ENCODE data around the gene NSUN5.
"Not testable (repeated sequence)": the region's sequence is repeated elsewhere in the genome, so short reads cannot be mapped to it uniquely, and the experiment has no call there.

NSUN5 gene

DNA sequence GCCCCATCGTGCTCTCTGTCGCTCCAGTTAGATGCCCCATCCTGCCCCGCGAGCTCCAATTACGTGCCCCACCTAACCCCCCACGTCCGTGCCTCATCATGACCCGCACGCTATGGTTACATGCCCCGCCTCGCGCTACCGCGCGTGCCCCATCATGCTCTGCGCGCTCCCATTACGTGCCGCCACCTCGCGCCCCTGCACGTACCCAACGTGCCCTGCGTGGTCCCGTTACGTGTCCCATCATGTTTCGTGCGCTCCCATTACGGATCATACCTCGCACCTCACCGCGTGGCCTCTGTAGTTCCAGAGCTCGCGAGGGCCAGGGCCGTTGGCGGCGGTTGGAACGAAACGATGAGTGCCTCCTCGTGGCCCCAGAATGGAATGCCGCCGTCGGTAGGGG lies 19.3 kb upstream of the NSUN5 start, which contains the start of the genes FKBP6 and TRIM50:
Gene FKBP6 (plus strand): TSS at position 240 of the 400 bp plus-strand sequence. CDS start 268 bp downstream, outside the sequence.
Gene TRIM50 (minus strand): TSS at position 161 of the 400 bp plus-strand sequence. CDS start 3,295 bp downstream, outside the sequence.
- not testable (repeated sequence) for H3K4me3 ChIP-seq

DNA sequence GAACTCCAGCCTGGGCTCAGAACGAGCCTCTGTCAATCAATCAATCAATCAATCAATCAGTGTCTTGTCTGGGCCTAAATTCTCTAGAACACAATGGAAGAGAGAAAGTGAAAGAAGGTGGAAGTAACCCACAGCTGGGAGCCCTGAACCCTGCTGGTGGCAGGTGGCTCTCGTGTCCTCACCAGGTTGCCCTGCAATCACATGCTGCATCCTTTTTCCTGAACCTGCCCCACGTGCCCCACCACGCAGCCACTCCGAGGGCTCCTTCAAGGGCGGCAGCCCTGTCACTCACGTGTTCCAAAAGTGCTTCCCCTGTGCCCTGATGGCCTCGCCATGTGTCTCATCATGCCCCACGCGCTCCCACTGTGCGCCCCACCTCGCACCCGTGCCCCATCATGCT lies 18.8 kb upstream of the NSUN5 start:
- not testable (repeated sequence) for H3K27ac ChIP-seq, H3K4me3 ChIP-seq

More for the DNA sequence above, 19.3 kb upstream of the NSUN5 start, which contains the start of the genes FKBP6 and TRIM50:
- not testable (repeated sequence) for H3K27ac ChIP-seq

DNA sequence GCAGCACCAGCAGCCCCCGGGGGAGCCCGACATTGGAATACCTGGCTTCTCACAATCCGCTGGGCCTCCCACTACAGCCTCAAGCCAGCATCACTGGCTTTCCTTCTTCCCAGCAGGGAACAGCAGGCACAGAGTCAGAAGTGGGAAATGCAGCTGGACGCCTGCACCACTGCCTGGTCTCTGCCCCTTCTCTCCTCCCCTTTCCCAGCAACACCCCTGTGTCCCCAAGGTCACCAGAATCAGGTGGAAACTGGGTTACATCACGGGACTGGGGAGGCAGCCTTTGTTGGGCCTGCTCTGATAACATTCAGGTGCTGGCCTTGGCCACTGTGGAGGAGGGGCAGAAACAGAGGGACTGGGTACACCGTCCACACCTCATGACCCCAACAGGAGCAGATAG lies 16.8 kb upstream of the NSUN5 start:
- not testable (repeated sequence) for H3K27ac ChIP-seq, H3K4me3 ChIP-seq

DNA sequence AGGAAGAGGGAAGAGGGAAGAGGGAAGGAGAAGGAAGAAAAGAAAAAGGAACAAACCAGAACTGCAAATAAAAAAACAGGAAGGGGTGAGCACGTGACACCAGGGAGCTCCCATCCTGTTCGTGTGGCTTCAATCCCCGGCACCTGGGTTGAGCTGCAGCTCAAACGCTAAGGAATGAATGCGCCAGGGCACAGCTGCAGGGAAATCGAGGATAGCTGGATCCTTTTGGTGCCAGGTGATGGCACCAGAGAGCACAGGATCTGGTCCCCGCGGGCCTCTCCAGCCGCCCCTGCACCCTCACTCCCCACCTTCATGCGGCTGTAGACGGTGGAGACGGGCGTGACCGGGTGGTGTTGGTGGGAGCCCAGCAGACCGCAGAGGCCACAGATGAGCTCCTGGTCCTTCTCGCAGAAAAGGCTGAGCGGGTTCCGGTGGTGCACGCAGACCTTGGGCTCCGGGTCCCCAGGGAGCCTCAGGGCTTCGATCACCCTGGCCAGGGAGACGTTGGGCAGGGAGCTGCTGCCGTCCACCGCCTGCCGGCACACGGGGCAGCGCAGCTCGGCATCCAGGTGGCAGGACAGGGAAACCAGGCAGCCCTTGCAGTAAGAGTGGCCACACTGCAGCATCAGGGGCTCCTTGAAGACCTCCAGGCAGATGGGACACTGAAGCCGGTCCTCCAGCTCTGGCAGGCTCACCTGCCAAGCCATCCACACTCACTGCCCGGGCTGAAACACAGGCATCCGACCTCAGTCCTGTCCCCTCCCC lies 15.6 kb upstream of the NSUN5 start:
- peak overlapping the region in 2 of 7 experiments; percentile 8 to 15 for H3K4me3 ChIP-seq
- peak overlapping the region in 1 of 21 experiments; percentile 21 for H3K27ac ChIP-seq

DNA sequence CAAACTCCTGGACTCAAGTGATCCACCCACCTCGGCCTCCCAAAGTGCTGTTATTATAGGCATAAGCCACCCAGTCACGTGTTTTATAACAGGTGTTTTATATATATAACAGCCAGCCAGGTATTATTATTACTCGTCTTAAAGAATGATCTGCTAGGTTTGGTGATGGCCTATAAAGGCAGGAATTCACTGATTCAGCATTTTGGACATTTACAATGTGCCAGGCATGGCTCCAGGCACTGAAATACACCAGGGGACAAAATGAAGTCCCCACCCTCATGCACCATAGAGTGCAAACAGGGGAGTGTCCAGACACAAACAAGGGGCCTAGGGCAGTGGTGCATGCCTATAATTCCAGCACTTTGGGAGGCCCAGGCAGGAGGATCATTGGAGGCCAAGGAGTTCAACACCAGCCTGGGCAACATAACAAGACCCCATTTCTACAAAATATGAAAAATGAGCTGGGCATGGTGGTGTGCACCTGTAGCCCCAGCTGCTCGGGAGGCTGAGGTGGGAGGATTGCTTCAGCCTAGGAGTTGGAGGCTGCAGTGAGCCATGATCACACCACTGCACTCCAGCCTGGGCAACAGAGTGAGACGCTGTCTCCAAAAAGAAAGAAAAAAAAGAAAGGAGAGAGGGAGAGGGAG lies 14.9 kb upstream of the NSUN5 start:
- not testable (repeated sequence) for H3K27ac ChIP-seq
- H3K4me3 ChIP-seq = peak overlapping the region in 2 of 7 experiments; percentile 8 to 15

DNA sequence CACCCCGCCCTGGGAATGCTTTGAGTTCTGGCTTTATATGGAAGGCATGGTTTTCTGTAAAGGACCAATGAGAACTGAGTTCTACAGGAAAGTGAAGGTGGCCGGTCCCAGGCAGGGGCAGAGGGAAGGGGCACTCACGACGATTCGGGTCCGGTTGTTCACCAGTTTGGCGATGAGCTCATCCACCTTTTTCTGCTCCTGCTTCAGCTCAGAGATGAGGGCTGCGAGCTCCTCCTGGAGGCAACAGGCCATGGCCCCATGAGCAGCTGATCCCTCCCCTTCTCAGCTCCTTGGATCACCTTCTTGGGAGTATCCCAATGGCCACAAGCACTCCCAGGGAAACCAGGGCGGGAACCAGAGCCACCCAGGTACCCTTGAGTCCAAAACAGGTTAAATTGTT lies 11.4 kb upstream of the NSUN5 start:
- not testable (repeated sequence) for H3K27ac ChIP-seq, H3K4me3 ChIP-seq

DNA sequence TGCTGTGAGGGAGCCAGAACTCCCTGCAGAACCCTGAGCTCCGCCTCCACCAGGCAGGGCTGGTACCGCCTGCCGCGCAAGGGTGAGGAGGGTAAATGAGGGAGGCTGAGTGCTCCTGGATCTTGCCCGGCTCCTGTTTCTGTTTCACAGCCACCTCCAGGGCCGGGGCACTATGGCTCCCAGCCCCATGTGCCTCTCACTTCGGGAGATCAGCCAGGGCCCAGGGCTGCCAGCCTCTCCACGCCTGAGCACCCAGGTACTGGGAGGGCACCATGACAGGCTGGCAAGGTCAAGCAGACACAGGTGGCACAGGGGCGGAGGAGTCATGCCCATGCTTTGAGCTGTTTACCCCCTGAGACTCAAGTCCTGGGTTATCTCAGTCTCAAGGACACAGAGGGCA lies 10.9 kb upstream of the NSUN5 start:
- H3K27ac ChIP-seq, H3K4me3 ChIP-seq: not testable (repeated sequence)

DNA sequence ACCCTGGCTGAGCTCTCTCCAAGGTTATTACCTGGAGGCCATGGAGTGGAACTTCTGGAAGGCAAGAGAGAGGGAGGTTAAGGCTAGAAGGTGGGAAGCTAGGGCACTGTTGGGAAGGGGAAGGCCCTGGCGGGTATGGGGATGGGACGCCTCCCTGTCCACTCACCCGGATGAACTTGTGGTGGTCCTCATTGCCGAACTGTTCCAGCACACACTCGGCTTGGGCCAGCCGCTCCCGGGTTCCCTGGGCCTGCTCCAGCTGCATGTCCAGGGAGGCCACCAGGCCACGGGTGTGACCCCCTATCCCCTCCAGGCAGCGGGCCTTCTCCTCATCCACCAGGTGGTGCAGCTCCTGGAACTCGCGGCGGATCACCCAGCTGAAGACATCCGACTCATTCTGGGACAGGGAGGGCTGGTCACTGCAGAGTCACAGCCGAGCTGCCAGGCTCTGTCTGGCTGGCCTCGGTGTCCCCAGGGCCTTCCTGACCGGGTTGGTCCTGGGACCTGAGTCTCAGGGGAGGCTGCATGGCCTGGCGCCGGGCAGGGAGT lies 10.1 kb upstream of the NSUN5 start:
- H3K4me3 ChIP-seq, H3K27ac ChIP-seq: not testable (repeated sequence)

DNA sequence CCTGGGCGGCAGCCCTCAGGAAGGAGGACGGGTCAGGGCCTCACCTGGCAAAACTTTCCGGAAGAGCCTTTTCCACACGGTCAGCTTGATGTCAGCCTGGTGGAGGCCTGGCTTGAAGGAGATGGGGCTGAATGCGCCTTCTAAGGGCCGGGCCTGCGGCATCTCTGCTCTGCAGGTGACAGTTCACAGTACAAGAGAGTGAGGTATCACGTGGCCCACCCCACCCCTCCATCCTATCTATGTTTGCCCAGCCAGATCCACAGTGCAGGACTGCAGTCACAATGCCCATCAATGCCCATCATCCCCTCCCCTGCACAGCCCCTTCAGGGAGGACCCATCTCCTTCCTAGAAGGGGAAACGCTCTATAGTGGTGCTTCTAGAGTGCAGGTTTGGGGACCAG lies 7.9 kb upstream of the NSUN5 start:
- no peak overlapping the region for H3K27ac ChIP-seq
- H3K4me3 ChIP-seq = no peak overlapping the region

DNA sequence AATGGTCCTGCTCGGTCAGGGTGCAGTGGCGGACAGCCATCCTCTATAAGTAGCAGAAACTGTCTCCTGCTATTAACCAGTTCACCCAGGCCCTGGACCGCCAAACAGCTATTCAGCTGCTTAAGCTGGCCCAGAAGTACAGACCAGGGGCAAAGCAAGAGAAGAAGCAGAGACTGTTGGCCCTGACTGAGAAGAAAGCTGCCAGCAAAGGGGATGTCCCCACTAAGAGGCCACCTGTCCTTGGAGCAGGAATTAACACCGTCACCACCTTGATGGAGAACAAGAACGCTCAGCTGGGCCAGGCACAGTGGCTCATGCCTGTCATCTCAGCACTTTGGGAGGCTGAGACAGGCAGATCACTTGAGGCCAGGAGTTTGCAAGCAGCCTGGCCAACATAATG lies 5.6 kb upstream of the NSUN5 start:
- Histone ChIP-seq H3K27ac (no peak overlapping the region), H3K4me3 (no peak overlapping the region)

DNA sequence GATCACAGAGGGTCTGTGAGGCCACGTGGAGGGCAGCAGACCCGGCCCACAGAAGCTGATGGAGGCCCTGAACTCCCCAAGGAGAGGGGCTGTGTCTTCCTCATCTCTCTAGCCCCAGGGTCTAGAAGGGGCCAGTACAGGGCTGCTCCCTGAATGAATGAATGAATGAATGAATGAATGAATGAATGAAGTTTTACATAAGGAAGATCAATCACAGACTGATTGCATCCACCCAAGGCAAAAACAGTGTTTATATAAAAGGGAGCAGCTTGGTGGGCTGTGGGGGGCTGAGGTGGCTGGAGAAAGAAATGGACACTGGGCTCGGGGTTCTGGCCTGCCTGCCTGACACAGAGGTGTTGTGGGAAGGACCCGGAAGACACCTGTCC lies 4.9 kb upstream of the NSUN5 start:
- Histone ChIP-seq H3K27ac (no peak overlapping the region), H3K4me3 (no peak overlapping the region)

DNA sequence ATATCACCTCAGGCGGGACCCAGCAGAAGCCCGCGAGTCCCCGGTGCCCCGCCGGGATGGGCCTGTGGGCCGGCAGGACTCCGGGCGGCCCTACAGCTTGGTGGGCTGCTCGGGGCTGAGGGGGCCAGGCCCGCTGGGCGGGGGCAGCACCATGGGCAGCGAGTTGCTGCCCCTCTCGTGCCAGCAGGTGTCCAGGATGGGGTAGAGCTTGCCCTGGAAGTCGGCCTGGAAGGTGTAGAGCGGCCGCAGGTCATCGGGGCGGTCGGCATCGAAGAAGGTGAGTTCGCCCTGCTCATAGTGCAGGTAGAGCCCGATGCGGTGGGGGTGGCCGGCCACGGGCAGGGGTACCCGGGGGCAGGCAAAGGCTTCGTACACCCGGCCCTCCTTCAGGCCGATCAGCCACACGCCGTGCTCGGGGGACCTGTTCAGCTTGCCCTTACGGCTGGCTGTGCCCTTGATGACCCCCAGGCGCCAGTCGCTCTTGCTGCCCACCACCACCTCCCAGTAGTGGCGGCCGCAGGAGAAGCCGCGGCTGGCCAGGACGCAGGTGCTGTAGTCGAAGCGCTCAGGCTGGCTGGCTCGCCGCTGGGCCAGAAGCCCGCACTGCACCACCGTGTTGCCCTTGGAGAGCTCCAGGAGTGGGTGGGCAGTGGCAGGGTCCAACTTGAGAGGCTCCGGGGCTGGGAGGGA lies 4.3 kb upstream of the NSUN5 start:
- Histone ChIP-seq H3K27ac (no peak overlapping the region), H3K4me3 (no peak overlapping the region)

DNA sequence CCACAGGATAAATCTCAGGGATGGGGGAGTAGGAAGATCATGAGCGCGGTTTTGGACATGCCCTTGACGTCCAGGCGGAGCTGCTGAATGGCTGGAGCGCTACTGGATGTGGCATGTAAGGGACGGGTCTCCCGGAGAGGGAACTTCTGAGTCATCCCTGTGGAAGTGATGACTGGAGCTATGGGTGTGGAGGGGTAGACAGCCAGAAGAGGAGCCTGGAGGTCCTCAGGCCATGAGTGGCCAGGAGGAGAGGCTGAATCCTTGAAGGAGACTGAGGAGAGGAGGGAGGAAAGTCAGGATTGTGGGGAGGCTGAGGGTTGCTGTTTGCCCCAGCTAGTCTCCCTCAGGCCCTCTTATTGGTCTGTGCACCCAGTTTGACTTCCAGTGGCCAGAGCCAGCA lies 2.8 kb upstream of the NSUN5 start:
- not testable (repeated sequence) for H3K4me3 ChIP-seq, H3K27ac ChIP-seq

DNA sequence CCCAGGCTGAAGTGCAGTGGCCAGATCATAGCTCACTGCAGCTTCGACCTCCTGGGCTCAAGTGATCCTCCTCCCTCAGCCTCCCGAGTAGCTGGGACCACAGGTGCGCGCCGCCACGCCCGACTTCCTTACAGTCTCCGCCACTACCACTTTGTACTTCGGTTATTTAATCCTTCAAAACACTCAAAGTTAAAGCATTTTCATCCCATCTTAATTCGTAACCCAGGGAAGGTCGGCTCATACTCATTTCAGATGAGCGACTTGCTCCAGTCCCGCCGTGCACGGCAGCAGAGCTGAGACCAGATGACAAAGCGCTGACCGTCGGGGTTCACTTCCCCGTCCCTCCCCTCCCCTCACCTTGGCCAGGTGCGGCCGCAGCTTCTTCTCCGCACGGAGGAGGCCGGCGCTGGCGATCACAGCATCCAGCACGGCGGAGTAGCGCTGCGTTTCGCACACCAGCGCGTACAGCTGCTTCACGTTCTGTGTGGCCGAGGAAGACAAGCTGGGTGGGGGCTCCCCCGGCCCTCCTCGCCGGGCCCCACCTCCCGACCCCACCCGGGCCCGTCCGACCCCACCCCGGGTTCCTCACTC lies 457 bp downstream of the NSUN5 start:
- Histone ChIP-seq H3K27ac (peak overlapping the region in 19 of 21 experiments; percentile 62 to 85 (median 75)), H3K4me3 (peak overlapping the region; percentile 67 to 88 (median 81))

DNA sequence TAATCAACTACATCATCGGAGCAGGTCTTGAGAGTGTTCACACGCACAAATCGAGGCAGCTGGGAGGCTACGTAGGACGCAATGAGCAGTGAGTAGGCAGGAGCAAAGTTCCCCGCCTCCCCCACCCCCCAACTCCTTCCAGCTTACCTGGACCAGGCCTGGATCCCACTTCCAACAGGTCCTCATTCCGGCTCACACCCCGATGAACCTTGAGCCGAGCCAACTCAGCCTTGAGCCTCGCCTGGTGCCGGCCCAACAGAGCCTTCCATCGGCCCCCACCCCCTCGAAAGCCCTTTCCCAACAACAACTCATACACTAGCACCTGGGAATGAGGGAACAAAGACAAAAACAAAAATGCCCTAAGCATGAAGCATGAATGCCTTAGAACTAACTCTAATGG lies 1.2 kb downstream of the NSUN5 start:
- Histone ChIP-seq H3K4me3 (peak overlapping the region in 1 of 7 experiments; percentile 88), H3K27ac (no peak overlapping the region)

DNA sequence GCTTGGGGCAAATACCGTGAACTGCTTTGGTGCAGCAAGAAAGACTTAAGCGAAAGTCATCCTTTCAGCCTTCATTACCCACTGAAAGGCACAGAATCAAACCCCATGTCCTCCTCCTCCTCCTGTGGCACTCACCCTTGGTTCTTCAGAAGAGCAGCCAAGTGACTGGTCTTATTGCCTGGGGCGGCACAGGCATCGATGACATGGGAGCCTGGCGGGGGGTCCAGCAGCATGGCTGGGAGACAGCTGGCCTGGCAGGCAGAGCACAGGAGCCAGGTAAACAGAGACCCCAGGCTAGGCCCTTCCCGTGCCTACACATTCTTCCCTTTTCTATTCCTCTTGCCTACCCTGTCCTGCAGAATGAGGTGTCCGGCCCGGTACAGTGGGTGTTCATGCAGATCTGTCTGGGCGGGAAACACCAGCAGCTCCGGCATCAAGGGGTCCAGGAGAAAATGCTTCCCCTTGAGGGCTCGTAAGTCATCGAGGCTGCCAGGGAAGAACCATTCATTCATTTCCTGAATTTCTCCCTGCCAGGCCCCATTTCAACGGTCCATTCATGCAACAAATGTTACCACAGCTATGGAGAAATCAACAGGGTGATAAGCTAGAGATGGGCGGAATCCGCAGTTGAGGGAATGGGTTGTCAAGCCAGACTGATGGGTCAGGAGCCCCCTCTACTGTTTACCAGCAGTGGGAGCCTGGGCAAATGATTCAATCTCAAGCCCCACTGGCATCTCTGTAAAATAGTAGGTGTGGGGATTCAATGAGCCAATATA lies 3.8 kb downstream of the NSUN5 start:
- not testable (repeated sequence) for H3K27ac ChIP-seq

DNA sequence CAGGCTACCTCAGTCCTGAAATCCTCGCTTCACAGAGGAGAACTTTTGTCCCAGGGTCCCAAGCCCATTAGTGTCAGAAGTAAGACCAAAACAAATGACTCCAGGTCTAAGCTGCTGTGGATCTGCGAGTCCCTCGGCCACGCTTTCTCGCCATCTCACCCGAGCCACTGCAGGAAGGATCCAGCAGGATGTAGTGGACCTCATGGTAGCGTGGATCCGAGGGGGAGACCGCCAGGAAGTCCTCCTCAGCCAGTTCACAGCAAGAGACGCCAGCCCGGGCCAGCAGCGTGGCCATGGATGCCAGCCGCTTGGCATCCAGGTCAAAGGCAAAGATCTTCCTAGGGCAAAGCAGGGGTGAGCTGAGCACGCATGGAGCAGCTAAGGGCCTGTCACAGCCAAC lies 4.6 kb downstream of the NSUN5 start:
- no peak overlapping the region for H3K27ac ChIP-seq

More for the DNA sequence above, 3.8 kb downstream of the NSUN5 start:
- not testable (repeated sequence) for H3K4me3 ChIP-seq

DNA sequence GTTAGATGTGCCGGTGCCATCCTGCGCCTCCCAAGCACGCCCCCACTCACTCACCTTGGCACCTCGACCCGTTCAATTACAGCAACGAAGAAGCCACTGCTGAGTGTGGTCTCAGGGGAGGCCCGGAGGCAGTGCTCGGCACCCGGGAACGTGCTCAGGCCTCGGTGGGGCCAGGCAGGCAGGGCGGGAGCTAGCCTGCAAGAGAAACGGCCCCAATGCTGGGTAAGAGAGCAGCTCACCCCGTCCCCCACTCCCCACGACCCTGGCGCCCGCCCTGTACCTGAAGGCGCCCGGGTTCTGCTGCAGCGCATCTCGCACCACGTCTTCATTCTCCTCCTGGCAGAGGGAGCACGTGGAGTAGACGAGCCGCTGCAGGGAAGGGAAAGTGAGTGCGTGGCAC lies 5.1 kb downstream of the NSUN5 start:
- Histone ChIP-seq H3K27ac (no peak overlapping the region), H3K4me3 (no peak overlapping the region)

More for the DNA sequence above, 4.6 kb downstream of the NSUN5 start:
- no peak overlapping the region for H3K4me3 ChIP-seq

DNA sequence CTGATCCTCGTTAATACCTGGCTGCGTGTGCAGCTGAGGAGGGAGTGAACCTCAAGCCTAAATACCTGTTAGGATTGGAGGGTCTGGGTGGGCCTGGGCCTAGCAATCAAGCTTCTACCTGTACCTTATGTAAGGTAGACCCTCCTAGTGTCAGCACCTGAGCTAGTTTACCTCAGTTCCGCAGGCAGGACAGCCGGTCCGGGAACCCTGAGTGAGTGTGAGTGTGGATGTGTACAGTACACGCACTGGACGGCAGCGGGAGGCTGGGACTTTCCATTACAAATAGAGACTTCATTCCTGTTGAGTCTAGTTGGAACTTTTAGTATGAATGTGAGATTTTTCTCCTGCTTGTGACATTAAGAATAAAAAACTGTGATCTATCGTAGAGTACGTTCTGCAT lies 5.8 kb downstream of the NSUN5 start:
- H3K4me3 ChIP-seq, H3K27ac ChIP-seq: not testable (repeated sequence)

Measured in skin epidermis (tissue), 12 donors.